Measurements from ENCODE around the gene UFD1.

UFD1 gene

GRCh38 chr22:19419086-19419463, 59.9 kb downstream of the UFD1 start:
- no peak for TF ChIP-seq CTCF (IDR thresholded peaks at IDR 0.05; ENCODE audit: control insufficient read depth, extremely low read depth, insufficient read depth)
- H3K4me3 ChIP-seq (ENCODE audit: low read depth, low read length) = no peak overlapping the region
- DNase-seq (ENCODE audit: low read depth) = no peak

DNA sequence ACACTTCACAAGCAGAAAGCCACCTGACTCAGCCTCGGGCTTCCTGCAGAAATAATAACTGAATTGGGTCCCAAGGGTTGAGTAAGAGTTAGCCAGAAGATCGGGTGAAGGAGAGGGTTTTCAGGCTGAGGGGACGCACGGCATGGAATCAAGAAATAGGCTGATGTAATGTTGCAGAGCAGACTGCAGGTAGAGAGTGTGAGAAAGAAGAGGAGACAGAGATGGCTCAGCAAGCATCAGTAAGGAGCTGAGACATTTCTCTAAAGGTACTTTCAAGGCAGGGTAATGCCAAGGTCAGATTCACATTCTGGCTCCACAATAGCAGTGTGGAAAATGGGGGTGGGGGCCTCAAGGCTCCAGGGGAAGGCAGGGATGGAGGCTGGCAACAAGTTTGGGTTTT, 66.1 kb downstream of the UFD1 start:
- no peak for TF ChIP-seq CTCF (IDR thresholded peaks at IDR 0.05; ENCODE audit: control insufficient read depth, extremely low read depth, insufficient read depth)
- no peak for DNase-seq (ENCODE audit: low read depth)
- no peak overlapping the region for H3K4me3 ChIP-seq (ENCODE audit: low read depth, low read length)

GRCh38 chr22:19412478-19412877, 66.5 kb downstream of the UFD1 start:
- TF ChIP-seq CTCF (IDR thresholded peaks at IDR 0.05; ENCODE audit: control insufficient read depth, extremely low read depth, insufficient read depth) = no peak
- DNase-seq (ENCODE audit: low read depth) = no peak
- H3K4me3 ChIP-seq (ENCODE audit: low read depth, low read length) = no peak overlapping the region

DNA sequence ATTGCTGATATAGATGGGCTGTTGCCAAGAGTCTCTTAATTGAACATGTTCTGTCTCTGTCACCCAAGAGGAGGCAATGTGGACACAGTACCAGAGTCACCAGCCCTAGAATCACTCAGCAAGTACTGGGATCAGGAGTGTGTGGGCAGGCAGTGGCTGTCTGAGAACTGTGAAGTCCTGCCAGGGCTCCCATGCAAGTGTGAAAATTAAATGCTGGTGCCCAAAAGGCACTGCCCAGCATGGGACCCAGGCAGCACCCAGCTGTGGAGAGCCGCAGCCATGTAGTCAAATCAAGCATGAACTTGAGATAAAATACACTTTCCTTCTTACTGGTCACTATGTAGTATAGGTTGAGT, 67.3 kb downstream of the UFD1 start:
- no peak overlapping the region for H3K4me3 ChIP-seq (ENCODE audit: low read depth, low read length)
- DNase-seq (ENCODE audit: low read depth) = no peak
- no peak for TF ChIP-seq CTCF (IDR thresholded peaks at IDR 0.05; ENCODE audit: control insufficient read depth, extremely low read depth, insufficient read depth)

DNA sequence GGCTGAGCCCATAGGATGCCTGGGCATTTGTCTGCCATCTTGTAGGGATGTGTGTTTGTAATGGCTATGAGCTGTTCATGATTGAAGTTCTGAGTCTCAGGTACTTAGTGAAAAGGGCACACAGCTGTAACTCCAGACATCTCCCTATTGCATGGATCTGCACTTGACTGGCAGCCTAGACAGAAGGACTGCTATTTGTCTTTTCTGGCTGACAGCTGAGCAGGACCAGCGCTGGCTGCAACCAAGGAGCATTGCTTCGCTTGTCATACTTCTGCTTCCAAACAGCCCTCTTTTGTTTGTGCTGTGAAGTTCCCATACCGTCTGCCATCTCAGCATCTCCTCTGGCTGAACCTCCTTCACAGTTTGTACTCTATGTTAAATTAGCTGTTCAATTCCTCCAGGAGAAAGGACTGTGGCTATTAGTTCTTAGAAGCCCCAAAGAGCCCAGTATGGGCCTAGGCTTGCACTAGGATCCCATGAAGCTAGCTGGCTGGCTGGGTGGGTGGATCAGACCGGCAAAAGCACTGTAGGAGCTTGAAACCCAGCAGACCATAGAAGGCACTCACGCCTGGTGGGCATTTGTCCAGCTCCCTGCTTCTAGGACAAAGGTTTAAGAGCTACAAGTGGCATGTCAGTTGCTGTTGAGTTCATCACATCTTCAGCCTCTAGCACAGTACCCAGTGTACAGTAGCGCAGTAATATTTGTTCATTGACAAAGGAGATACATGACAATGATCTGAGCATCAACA, 67.9 kb downstream of the UFD1 start:
- TF ChIP-seq CTCF (IDR thresholded peaks at IDR 0.05; ENCODE audit: control insufficient read depth, extremely low read depth, insufficient read depth) = no peak
- DNase-seq (ENCODE audit: low read depth) = no peak
- H3K4me3 ChIP-seq (ENCODE audit: low read depth, low read length) = no peak overlapping the region

DNA sequence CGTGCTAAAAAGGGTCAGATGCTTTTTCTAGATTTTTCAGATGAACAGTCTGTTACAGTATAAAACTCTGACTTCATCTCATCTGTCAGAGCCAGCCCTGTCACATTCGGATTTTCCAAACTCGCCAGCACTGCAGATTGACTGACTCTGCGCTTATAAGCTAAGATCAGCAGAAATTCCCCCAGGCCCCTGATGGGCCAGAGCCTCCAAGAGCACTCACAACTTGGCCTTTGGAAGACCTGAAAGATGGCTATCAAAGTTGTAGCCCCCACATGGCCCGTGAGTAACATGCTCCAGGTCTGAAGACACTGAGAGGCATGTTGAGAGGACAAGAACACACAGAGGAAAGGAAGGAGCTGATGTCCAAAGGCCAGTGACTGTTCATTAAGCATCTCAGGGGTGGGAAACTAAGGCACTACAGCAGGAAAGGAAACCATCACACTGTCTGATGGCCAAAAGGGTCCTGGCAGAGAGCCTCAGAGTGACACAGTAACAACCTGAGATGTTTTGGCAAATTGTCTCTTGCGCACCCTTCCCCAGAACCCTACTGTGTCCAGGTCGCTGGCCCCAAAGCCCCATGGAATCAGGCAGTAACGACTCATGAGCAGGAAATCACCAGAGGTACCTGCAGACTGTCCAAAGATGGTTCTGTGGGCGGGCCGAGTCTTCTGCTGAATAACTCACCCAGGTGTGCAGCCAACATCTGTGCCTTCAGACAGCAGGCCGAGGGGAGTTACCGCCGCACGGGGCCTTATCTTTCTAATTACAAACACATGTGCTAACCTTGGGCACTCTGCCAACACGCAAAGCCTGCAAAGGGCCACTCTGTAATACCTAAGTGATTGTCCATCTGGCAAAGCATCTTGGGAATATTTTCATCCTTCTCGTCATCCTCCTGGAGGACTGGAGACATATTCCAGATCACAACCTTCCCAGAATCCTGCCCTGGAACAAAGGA, 71.1 kb downstream of the UFD1 start:
- H3K4me3 ChIP-seq (ENCODE audit: low read depth, low read length) = no peak overlapping the region
- no peak for DNase-seq (ENCODE audit: low read depth)
- TF ChIP-seq CTCF (IDR thresholded peaks at IDR 0.05; ENCODE audit: control insufficient read depth, extremely low read depth, insufficient read depth) = no peak

All from LNCaP clone FGC (cell line).